Measurements from ENCODE around the gene SPARC. TPM values are rescaled to one million over a fixed set of nuclear protein-coding genes. Genes with fewer than 3 reads are reported as not detected.

The SPARC gene
- total RNA-seq, 1 donor from 2014 or later, result 158 TPM

GRCh38 chr5:151696470-151697061 is 9.9 kb upstream of the SPARC start:
- H3K27ac ChIP-seq, result no peak overlapping the region

DNA sequence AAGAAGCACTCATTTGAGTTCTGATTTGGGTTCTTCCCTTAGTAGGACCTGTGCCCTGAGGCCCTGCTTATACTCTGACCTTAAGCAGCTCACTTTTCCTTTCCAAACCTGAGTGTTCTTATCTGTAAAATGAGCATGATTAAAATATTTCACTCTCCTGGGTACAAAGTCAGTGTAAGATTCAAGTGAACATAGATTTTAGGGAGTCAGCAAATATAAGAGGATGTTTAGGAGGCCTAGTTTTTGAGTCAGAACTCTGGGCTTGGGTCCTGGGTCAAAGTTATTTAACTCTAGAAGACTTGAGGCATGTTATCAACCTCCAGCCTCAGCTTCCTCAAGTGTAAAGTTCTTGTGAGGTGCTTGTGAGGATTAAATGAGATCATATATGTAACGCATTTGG is 8.7 kb upstream of the SPARC start:
- Histone ChIP-seq H3K36me3 (no peaks in the 10 kb centered on the region), H3K4me1 (peaks cover 14% of the 10 kb centered on the region), H3K4me3 (no peak overlapping the region), H3K27me3 (no peaks in the 10 kb centered on the region), H3K4me2 (no peak overlapping the region), H3K79me2 (ENCODE audit: low read depth) (no peaks in the 10 kb centered on the region), H3K9me3 (ENCODE audit: low read depth) (no peaks in the 10 kb centered on the region), H3K9ac (no peak overlapping the region), H3K27ac (no peak overlapping the region), H3F3A (ENCODE audit: low read depth) (peaks cover 4% of the 10 kb centered on the region), H4K20me1 (ENCODE audit: low read depth) (no peaks in the 10 kb centered on the region), H2AFZ (replicated peaks) (no peak overlapping the region)
- TF ChIP-seq EZH2phosphoT487 (IDR thresholded peaks at IDR 0.05), result no peak
- TF ChIP-seq CTCF (IDR thresholded peaks at IDR 0.05), result no peak
- TF ChIP-seq EZH2 (IDR thresholded peaks at IDR 0.05), result no peak
- no peak overlapping the region for H3K27ac Mint-ChIP-seq
- no peak for DNase-seq (ENCODE audit: low spot score)
- H3K4me1 Mint-ChIP-seq, result peaks cover 53% of the 10 kb centered on the region
- peaks cover 5% of the 10 kb centered on the region for H3K27me3 Mint-ChIP-seq (ENCODE audit: insufficient read depth, low read depth)
- H3K4me3 Mint-ChIP-seq, result no peak overlapping the region
- H3K9me3 Mint-ChIP-seq, result no peaks in the 10 kb centered on the region
- H3K36me3 Mint-ChIP-seq, result no peaks in the 10 kb centered on the region

More at GRCh38 chr5:151696470-151697061, 9.9 kb upstream of the SPARC start:
- Mint-ChIP-seq H3K4me3 (peak overlapping the region; percentile 72), H3K27ac (peak overlapping the region; percentile 98), H3K27me3 (ENCODE audit: insufficient read depth, low read depth) (peaks cover 5% of the 10 kb centered on the region), H3K9me3 (no peaks in the 10 kb centered on the region), H3K36me3 (no peaks in the 10 kb centered on the region), H3K4me1 (peaks cover 56% of the 10 kb centered on the region)
- peak overlapping the region; percentile 39 for H3K4me2 ChIP-seq
- H3F3A ChIP-seq (ENCODE audit: low read depth), result peaks cover 4% of the 10 kb centered on the region
- H4K20me1 ChIP-seq (ENCODE audit: low read depth), result no peaks in the 10 kb centered on the region
- H3K27me3 ChIP-seq, result no peaks in the 10 kb centered on the region
- no peak for TF ChIP-seq EZH2 (IDR thresholded peaks at IDR 0.05)
- TF ChIP-seq CTCF (IDR thresholded peaks at IDR 0.05), result no peak
- TF ChIP-seq EZH2phosphoT487 (IDR thresholded peaks at IDR 0.05), result no peak
- peak overlapping the region; percentile 59 for H2AFZ ChIP-seq (replicated peaks)
- H3K4me3 ChIP-seq, result no peak overlapping the region
- no peaks in the 10 kb centered on the region for H3K79me2 ChIP-seq (ENCODE audit: low read depth)
- H3K4me1 ChIP-seq, result peaks cover 14% of the 10 kb centered on the region
- no peak overlapping the region for H3K9ac ChIP-seq
- no peaks in the 10 kb centered on the region for H3K9me3 ChIP-seq (ENCODE audit: low read depth)
- DNase-seq (ENCODE audit: low spot score), result peak; percentile 41
- no peaks in the 10 kb centered on the region for H3K36me3 ChIP-seq

DNA sequence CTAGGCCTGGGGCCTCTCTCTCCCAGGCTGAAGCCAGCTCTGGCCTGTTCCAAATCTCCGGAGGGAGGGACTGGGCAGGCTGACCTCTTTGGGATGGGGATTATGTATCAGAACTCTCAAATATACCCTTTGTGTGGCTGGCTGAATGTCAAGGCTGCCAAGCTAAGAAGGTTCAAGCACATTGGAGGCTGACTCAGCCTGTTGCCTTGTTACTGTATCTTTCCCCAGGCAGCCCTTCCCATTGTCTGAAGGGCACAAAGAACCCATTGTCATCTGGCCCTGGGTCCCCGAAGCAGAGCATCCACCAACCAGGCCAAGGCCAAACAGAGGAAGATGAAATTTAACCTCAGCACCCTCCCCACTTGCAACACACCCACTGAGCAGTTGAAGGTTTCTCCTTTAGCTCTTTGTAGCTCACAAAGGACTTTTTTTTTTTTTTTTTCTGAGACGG is 7.3 kb upstream of the SPARC start:
- Histone ChIP-seq H3K27ac (no peak overlapping the region), H3K9ac (no peak overlapping the region), H4K20me1 (ENCODE audit: low read depth) (no peaks in the 10 kb centered on the region), H3K4me3 (no peak overlapping the region), H3K27me3 (no peaks in the 10 kb centered on the region), H3F3A (ENCODE audit: low read depth) (peaks cover 4% of the 10 kb centered on the region), H3K9me3 (ENCODE audit: low read depth) (no peaks in the 10 kb centered on the region), H2AFZ (replicated peaks) (no peak overlapping the region), H3K36me3 (no peaks in the 10 kb centered on the region), H3K4me2 (no peak overlapping the region), H3K4me1 (peaks cover 14% of the 10 kb centered on the region), H3K79me2 (ENCODE audit: low read depth) (no peaks in the 10 kb centered on the region)
- no peak overlapping the region for H3K4me3 Mint-ChIP-seq
- no peak for DNase-seq (ENCODE audit: low spot score)
- no peaks in the 10 kb centered on the region for H3K9me3 Mint-ChIP-seq
- TF ChIP-seq CTCF (IDR thresholded peaks at IDR 0.05) (no peak), EZH2phosphoT487 (IDR thresholded peaks at IDR 0.05) (no peak), EZH2 (IDR thresholded peaks at IDR 0.05) (no peak)
- peaks cover 6% of the 10 kb centered on the region for H3K27me3 Mint-ChIP-seq (ENCODE audit: insufficient read depth, low read depth)
- peaks cover 43% of the 10 kb centered on the region for H3K4me1 Mint-ChIP-seq
- no peaks in the 10 kb centered on the region for H3K36me3 Mint-ChIP-seq
- peak overlapping the region; percentile 81 for H3K27ac Mint-ChIP-seq
